Measurements from ENCODE around the gene VAX1. TPM values are rescaled to one million over a fixed set of nuclear protein-coding genes. Genes with fewer than 3 reads are reported as not detected.

The VAX1 gene
- total RNA-seq, 1 experiment from 2014 or later: 0.04 TPM

GRCh38 chr10:117168729-117169128, 30.7 kb upstream of the VAX1 start:
- ChIA-PET POLR2A (interaction anchor here (0.5 kb wide), 1 partner anchor 29 kb away, joined by 3 read pairs; no protein-coding TSS in a partner anchor), CTCF (interaction anchor here (0.9 to 5.0 kb wide), 17 partner anchors 10 to 487 kb away, joined by 3 to 72 read pairs (median 7); no protein-coding TSS in a partner anchor)
- TF ChIP-seq ZNF423 (CRISPR knock-in tag; IDR thresholded peaks at IDR 0.05): no peak
- no peak for TF ChIP-seq ZSCAN18 (CRISPR knock-in tag; IDR thresholded peaks at IDR 0.05)
- TF ChIP-seq FOXK1 (CRISPR knock-in tag; IDR thresholded peaks at IDR 0.05): no peak
- no peak for TF ChIP-seq ELF4 (CRISPR knock-in tag; IDR thresholded peaks at IDR 0.05; ENCODE audit: low read depth)
- TF ChIP-seq, protein P1, sequence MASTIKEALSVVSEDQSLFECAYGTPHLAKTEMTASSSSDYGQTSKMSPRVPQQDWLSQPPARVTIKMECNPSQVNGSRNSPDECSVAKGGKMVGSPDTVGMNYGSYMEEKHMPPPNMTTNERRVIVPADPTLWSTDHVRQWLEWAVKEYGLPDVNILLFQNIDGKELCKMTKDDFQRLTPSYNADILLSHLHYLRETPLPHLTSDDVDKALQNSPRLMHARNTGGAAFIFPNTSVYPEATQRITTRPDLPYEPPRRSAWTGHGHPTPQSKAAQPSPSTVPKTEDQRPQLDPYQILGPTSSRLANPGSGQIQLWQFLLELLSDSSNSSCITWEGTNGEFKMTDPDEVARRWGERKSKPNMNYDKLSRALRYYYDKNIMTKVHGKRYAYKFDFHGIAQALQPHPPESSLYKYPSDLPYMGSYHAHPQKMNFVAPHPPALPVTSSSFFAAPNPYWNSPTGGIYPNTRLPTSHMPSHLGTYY (CRISPR knock-in tag; IDR thresholded peaks at IDR 0.05): no peak
- no peak for TF ChIP-seq PRDM15 (CRISPR knock-in tag; IDR thresholded peaks at IDR 0.05)
- TF ChIP-seq, protein P2, sequence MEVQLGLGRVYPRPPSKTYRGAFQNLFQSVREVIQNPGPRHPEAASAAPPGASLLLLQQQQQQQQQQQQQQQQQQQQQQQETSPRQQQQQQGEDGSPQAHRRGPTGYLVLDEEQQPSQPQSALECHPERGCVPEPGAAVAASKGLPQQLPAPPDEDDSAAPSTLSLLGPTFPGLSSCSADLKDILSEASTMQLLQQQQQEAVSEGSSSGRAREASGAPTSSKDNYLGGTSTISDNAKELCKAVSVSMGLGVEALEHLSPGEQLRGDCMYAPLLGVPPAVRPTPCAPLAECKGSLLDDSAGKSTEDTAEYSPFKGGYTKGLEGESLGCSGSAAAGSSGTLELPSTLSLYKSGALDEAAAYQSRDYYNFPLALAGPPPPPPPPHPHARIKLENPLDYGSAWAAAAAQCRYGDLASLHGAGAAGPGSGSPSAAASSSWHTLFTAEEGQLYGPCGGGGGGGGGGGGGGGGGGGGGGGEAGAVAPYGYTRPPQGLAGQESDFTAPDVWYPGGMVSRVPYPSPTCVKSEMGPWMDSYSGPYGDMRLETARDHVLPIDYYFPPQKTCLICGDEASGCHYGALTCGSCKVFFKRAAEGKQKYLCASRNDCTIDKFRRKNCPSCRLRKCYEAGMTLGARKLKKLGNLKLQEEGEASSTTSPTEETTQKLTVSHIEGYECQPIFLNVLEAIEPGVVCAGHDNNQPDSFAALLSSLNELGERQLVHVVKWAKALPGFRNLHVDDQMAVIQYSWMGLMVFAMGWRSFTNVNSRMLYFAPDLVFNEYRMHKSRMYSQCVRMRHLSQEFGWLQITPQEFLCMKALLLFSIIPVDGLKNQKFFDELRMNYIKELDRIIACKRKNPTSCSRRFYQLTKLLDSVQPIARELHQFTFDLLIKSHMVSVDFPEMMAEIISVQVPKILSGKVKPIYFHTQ (CRISPR knock-in tag; IDR thresholded peaks at IDR 0.05): no peak
- no peak for TF ChIP-seq USF2 (CRISPR knock-in tag; IDR thresholded peaks at IDR 0.05)
- Mint-ChIP-seq H3K4me3 (peak overlapping the region; percentile 68), H3K9me3 (no peaks in the 10 kb centered on the region), H3K36me3 (no peaks in the 10 kb centered on the region), H3K4me1 (peaks cover 35% of the 10 kb centered on the region), H3K27me3 (ENCODE audit: low read depth) (peaks cover 100% of the 10 kb centered on the region), H3K27ac (no peak overlapping the region)
- peak; percentile 38 for DNase-seq (ENCODE audit: low spot score)
- ATAC-seq: no peak

GRCh38 chr10:117167789-117168674, 30.0 kb upstream of the VAX1 start:
- ATAC-seq: peak; percentile 62
- peak; percentile 54 for TF ChIP-seq TEAD1 (CRISPR knock-in tag; IDR thresholded peaks at IDR 0.05)
- TF ChIP-seq CREM (CRISPR knock-in tag; IDR thresholded peaks at IDR 0.05): 0 out of 2 replicates have a peak, but pooled peaks have one; percentile 25
- peak; percentile 68; the same call in 1 of the 2 replicates for TF ChIP-seq ARID4B (CRISPR knock-in tag; IDR thresholded peaks at IDR 0.05; ENCODE audit: borderline replicate concordance)
- TF ChIP-seq, protein P3, sequence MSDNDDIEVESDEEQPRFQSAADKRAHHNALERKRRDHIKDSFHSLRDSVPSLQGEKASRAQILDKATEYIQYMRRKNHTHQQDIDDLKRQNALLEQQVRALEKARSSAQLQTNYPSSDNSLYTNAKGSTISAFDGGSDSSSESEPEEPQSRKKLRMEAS (CRISPR knock-in tag; IDR thresholded peaks at IDR 0.05): peak; percentile 55; the same call in 1 of the 2 replicates
- peak; percentile 47; the same call in 1 of the 2 replicates for TF ChIP-seq SP1 (CRISPR knock-in tag; conservative IDR thresholded peaks at IDR 0.05)
- peak; percentile 99 for TF ChIP-seq CTCF (IDR thresholded peaks at IDR 0.05)

More at GRCh38 chr10:117167789-117168674, 30.0 kb upstream of the VAX1 start:
- ChIA-PET CTCF (interaction anchor here (0.6 to 5.0 kb wide), 36 partner anchors 7 to 541 kb away, joined by 3 to 72 read pairs (median 5); partner anchors contain the start of gene ENO4), POLR2A (interaction anchor here (0.5 to 1.4 kb wide), 2 partner anchors 28 to 34 kb away, joined by 3 read pairs; no protein-coding TSS in a partner anchor)
- Mint-ChIP-seq H3K27ac (no peak overlapping the region), H3K27me3 (ENCODE audit: low read depth) (peaks cover 100% of the 10 kb centered on the region), H3K9me3 (no peaks in the 10 kb centered on the region), H3K4me3 (peak overlapping the region; percentile 68), H3K4me1 (peaks cover 35% of the 10 kb centered on the region), H3K36me3 (no peaks in the 10 kb centered on the region)
- peak; percentile 84 for DNase-seq (ENCODE audit: low spot score)

All from WTC11 (cell line).